ENCODE measurements around the gene GUCA2B. TPM values are rescaled to one million over a fixed set of nuclear protein-coding genes. Genes with fewer than 3 reads are reported as not detected.

GUCA2B gene
- total RNA-seq, 4 donors from 2014 or later, result 116 to 259 (median 223) TPM; not detected in 1

GRCh38 chr1:42195841-42196240 lies 42.6 kb downstream of the GUCA2B start:
- Histone ChIP-seq H3K4me3 (no peak overlapping the region), H3K27ac (no peak overlapping the region), H3K36me3 (peaks cover 0 to 16% (median 2%) of the 10 kb centered on the region in 4 donors), H3K27me3 (no peaks in the 10 kb centered on the region), H3K9me3 (no peaks in the 10 kb centered on the region), H3K4me1 (no peaks in the 10 kb centered on the region)
- intact Hi-C loops (cut with DNase I; ENCODE audit: low total_unique reads) (no loop called here), in situ Hi-C loops (cut with MboI; ENCODE audit: low pct_ligation_motif_present in 1 of 4, low pct_unique_long_range_greater_than_20kb in 1 of 4, low sequenced_read_pairs in 3 of 4) (no loop called here)
- no peak for TF ChIP-seq EP300 (IDR thresholded peaks at IDR 0.05; ENCODE audit: low read depth)
- no peak for TF ChIP-seq POLR2AphosphoS5 (IDR thresholded peaks at IDR 0.05)
- TF ChIP-seq CTCF (IDR thresholded peaks at IDR 0.05), result no peak
- TF ChIP-seq POLR2A (IDR thresholded peaks at IDR 0.05), result no peak
- DNase-seq, result no peak
- WGBS, 2 donors (ENCODE audit: low coverage in 1 of 2), result 95 to 98% methylated on average over 3 of the region's 3 CpGs

DNA sequence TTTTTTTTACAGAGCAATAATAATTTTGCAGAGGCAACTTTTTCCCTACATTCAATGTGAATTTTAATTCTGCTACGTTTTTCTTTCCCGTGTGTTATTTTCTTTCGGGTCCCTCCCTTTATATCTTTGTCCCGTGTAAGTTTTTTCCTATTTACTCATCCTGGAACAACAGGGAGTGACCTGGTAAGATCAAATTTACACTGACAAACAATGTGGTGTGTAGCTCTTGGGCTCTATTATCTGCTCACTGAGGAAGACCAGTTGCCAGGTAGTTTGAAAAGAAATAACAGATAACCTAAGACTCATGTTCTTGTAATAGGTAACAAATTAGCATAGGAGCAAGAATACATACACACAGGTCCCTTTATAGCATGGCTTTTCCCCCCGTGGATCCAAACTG lies 45.0 kb downstream of the GUCA2B start:
- Histone ChIP-seq H3K27me3 (no peaks in the 10 kb centered on the region), H3K27ac (no peak overlapping the region), H3K9me3 (no peaks in the 10 kb centered on the region), H3K4me3 (no peak overlapping the region), H3K36me3 (peaks cover 0 to 28% (median 5%) of the 10 kb centered on the region in 4 donors), H3K4me1 (no peaks in the 10 kb centered on the region)
- no peak for DNase-seq
- WGBS, 2 donors (ENCODE audit: low coverage in 1 of 2), result 57 to 86% methylated on average over 5 of the region's 5 CpGs
- TF ChIP-seq POLR2AphosphoS5 (IDR thresholded peaks at IDR 0.05), result no peak
- TF ChIP-seq CTCF (IDR thresholded peaks at IDR 0.05), result no peak
- TF ChIP-seq POLR2A (IDR thresholded peaks at IDR 0.05), result no peak
- TF ChIP-seq EP300 (IDR thresholded peaks at IDR 0.05; ENCODE audit: low read depth), result no peak
- intact Hi-C loops (cut with DNase I; ENCODE audit: low total_unique reads), result no loop called here
- in situ Hi-C loops (cut with MboI; ENCODE audit: low pct_ligation_motif_present in 1 of 4, low pct_unique_long_range_greater_than_20kb in 1 of 4, low sequenced_read_pairs in 3 of 4), result no loop called here

DNA sequence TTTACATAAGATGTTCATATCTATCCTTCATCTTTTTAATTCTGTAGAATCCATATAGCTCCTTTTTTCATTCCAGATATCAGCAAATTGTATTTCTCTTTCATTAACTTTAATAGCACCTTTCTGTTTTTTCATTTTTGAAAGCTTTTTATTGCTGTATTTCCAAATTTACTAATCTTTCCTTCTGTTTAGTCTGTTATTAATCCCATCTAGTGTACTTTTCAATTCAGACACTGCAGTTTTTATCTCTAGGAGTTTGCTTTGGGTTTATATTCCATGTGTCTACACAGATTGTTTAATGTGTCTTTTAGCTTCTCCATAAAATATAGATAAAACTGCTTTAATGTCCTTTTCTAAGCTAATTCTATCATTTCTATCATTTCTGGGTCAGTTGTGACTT lies 48.8 kb downstream of the GUCA2B start:
- no peaks in the 10 kb centered on the region for H3K9me3 ChIP-seq
- intact Hi-C loops (cut with DNase I; ENCODE audit: low total_unique reads) (no loop called here), in situ Hi-C loops (cut with MboI; ENCODE audit: low pct_ligation_motif_present in 1 of 4, low pct_unique_long_range_greater_than_20kb in 1 of 4, low sequenced_read_pairs in 3 of 4) (no loop called here)
- no peaks in the 10 kb centered on the region for H3K27me3 ChIP-seq
- no peak overlapping the region for H3K4me3 ChIP-seq
- no peak for TF ChIP-seq CTCF (IDR thresholded peaks at IDR 0.05)
- no peak for TF ChIP-seq POLR2AphosphoS5 (IDR thresholded peaks at IDR 0.05)
- TF ChIP-seq POLR2A (IDR thresholded peaks at IDR 0.05), result no peak
- no peak for TF ChIP-seq EP300 (IDR thresholded peaks at IDR 0.05; ENCODE audit: low read depth)
- no peak overlapping the region for H3K27ac ChIP-seq
- peaks cover 0 to 21% (median 5%) of the 10 kb centered on the region in 4 donors for H3K36me3 ChIP-seq
- DNase-seq, result no peak
- peaks cover 0 to 3% (median 1%) of the 10 kb centered on the region in 4 donors for H3K4me1 ChIP-seq

Other genes starting within 250 kb of the GUCA2B start
- gene HIVEP3, start 234.5 kb upstream of the GUCA2B start, total RNA-seq, result 10 to 100 TPM in 1 of 4 donors, 1 to 10 TPM in 3; 3.7 to 15.0 (median 5.2) TPM
- 1,000 to 10,000 TPM in 2 of 4 donors, 100 to 1,000 TPM in 1, 1 to 10 TPM in 1; 3.2 to 2,017 (median 1,376) TPM for gene GUCA2A, start 11.3 kb downstream of the GUCA2B start, total RNA-seq
- 10 to 100 TPM; 18.5 to 62.1 (median 38.6) TPM for gene FOXJ3, start 181.8 kb downstream of the GUCA2B start, total RNA-seq
- 10 to 100 TPM in 2 of 4 donors, 1 to 10 TPM in 2; 2.4 to 11.9 (median 8.8) TPM for gene RIMKLA, start 227.4 kb downstream of the GUCA2B start, total RNA-seq

Measured in transverse colon (tissue), 4 donors.